NCI-H1694 (cell line): ENCODE results near the gene LSAMP.

ENCODE experiments used
- DNase-seq: peaks from one replicate; lab custom pipeline; 2025; lab: John Stamatoyannopoulos, UW

LSAMP gene

GRCh38 chr3:115943579-115943978, 501.7 kb downstream of the LSAMP start:
- DNase-seq: no peak

- no peak for DNase-seq
Measured at GRCh38 chr3:115937054-115937453, 508.2 kb downstream of the LSAMP start.

- no peak for DNase-seq
Measured at GRCh38 chr3:115932807-115933206, 512.5 kb downstream of the LSAMP start.

GRCh38 chr3:115931581-115931980, 513.7 kb downstream of the LSAMP start:
- no peak for DNase-seq

GRCh38 chr3:115930922-115931321, 514.4 kb downstream of the LSAMP start:
- no peak for DNase-seq

- DNase-seq: no peak
Measured at GRCh38 chr3:115930168-115930567, 515.1 kb downstream of the LSAMP start.

GRCh38 chr3:115928376-115928775, 516.9 kb downstream of the LSAMP start:
- DNase-seq: no peak

- peak; percentile 50 for DNase-seq
Measured at GRCh38 chr3:115927197-115927596, 518.1 kb downstream of the LSAMP start.

- peak; percentile 25 for DNase-seq
Measured at GRCh38 chr3:115922681-115923347, 522.5 kb downstream of the LSAMP start.

GRCh38 chr3:115921711-115922110, 523.6 kb downstream of the LSAMP start:
- DNase-seq: no peak

- no peak for DNase-seq
Measured at GRCh38 chr3:115918900-115919299, 526.4 kb downstream of the LSAMP start.

GRCh38 chr3:115916866-115917265, 528.4 kb downstream of the LSAMP start:
- no peak for DNase-seq

GRCh38 chr3:115915061-115915460, 530.2 kb downstream of the LSAMP start:
- no peak for DNase-seq

GRCh38 chr3:115913069-115913686, 532.1 kb downstream of the LSAMP start:
- DNase-seq: no peak

- DNase-seq: no peak
Measured at GRCh38 chr3:115912372-115912771, 532.9 kb downstream of the LSAMP start.

- no peak for DNase-seq
Measured at GRCh38 chr3:115905871-115906270, 539.4 kb downstream of the LSAMP start.

- no peak for DNase-seq
Measured at GRCh38 chr3:115903843-115904242, 541.4 kb downstream of the LSAMP start.

GRCh38 chr3:115901008-115901407, 544.3 kb downstream of the LSAMP start:
- no peak for DNase-seq

- no peak for DNase-seq
Measured at GRCh38 chr3:115899535-115899934, 545.8 kb downstream of the LSAMP start.

- no peak for DNase-seq
Measured at GRCh38 chr3:115898656-115899410, 546.5 kb downstream of the LSAMP start.

GRCh38 chr3:115891006-115891636, 554.2 kb downstream of the LSAMP start:
- no peak for DNase-seq

- no peak for DNase-seq
Measured at GRCh38 chr3:115890579-115890978, 554.7 kb downstream of the LSAMP start.

- no peak for DNase-seq
Measured at GRCh38 chr3:115885621-115886020, 559.7 kb downstream of the LSAMP start.
